Measurements from ENCODE around the gene ARF3. TPM values are rescaled to one million over a fixed set of nuclear protein-coding genes. Genes with fewer than 3 reads are reported as not detected.

Gene ARF3
- total and polyA plus RNA-seq, 2 of the 13 experiments (the other 11 are each of a cell fraction or from before 2014, with no cell fraction given), result 53.8 to 57.9 TPM

DNA sequence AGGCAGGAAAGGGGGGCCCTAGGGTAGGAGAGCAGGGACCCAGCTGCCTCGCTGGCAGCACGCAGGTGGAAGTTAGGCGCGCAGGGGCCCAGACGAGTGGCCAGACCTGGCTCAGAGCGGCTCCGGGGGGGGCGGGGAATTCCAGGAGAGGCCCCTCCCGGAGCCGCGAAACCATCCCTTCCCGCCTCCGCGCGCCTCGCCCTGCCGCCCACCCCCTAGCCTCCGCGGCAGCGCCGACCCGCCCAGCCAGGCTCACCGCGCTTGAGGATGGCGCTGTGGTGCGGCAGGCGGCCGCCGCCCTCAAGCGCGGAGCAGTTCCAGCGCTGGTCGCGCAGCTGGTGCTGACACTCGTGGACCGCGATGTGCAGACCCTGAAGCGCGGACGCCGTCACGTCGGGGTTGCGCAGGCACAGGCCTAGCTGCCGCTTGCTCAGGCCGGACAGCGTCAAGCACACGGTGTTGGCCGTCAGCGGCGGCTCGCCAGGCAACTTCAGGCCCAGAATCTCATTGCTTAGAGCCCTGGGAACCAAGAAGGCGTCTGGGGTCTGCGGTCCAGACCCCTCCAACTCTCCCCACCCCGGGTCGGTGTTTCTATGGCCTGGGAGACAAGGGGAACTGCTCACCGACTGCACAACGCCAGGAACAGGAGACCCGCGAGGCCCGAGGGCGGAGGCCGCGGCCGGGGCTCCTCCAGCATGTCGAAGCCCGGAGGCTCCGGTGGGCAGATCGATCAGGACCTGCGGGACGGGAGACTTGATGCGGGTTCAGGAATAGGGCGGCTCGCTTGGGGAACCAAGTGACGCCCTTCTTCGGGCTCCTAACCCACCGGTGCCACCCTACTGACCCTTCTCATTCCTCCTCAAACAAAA lies 12.8 kb upstream of the ARF3 start (continued):
- TF ChIP-seq, protein P1, sequence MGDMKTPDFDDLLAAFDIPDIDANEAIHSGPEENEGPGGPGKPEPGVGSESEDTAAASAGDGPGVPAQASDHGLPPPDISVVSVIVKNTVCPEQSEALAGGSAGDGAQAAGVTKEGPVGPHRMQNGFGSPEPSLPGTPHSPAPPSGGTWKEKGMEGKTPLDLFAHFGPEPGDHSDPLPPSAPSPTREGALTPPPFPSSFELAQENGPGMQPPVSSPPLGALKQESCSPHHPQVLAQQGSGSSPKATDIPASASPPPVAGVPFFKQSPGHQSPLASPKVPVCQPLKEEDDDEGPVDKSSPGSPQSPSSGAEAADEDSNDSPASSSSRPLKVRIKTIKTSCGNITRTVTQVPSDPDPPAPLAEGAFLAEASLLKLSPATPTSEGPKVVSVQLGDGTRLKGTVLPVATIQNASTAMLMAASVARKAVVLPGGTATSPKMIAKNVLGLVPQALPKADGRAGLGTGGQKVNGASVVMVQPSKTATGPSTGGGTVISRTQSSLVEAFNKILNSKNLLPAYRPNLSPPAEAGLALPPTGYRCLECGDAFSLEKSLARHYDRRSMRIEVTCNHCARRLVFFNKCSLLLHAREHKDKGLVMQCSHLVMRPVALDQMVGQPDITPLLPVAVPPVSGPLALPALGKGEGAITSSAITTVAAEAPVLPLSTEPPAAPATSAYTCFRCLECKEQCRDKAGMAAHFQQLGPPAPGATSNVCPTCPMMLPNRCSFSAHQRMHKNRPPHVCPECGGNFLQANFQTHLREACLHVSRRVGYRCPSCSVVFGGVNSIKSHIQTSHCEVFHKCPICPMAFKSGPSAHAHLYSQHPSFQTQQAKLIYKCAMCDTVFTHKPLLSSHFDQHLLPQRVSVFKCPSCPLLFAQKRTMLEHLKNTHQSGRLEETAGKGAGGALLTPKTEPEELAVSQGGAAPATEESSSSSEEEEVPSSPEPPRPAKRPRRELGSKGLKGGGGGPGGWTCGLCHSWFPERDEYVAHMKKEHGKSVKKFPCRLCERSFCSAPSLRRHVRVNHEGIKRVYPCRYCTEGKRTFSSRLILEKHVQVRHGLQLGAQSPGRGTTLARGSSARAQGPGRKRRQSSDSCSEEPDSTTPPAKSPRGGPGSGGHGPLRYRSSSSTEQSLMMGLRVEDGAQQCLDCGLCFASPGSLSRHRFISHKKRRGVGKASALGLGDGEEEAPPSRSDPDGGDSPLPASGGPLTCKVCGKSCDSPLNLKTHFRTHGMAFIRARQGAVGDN (CRISPR knock-in tag; IDR thresholded peaks at IDR 0.05), result peak; percentile 83
- TF ChIP-seq ZNF263 (CRISPR knock-in tag; IDR thresholded peaks at IDR 0.05), result peak; percentile 31; the same call in 1 of the 2 replicates
- peak; percentile 60 for TF ChIP-seq ZFX (CRISPR knock-in tag; IDR thresholded peaks at IDR 0.05; ENCODE audit: low read depth)
- TF ChIP-seq ZNF782 (CRISPR knock-in tag; IDR thresholded peaks at IDR 0.05; ENCODE audit: borderline replicate concordance), result 0 out of 2 replicates have a peak, but pooled peaks have one; percentile 32
- TF ChIP-seq, protein P2, sequence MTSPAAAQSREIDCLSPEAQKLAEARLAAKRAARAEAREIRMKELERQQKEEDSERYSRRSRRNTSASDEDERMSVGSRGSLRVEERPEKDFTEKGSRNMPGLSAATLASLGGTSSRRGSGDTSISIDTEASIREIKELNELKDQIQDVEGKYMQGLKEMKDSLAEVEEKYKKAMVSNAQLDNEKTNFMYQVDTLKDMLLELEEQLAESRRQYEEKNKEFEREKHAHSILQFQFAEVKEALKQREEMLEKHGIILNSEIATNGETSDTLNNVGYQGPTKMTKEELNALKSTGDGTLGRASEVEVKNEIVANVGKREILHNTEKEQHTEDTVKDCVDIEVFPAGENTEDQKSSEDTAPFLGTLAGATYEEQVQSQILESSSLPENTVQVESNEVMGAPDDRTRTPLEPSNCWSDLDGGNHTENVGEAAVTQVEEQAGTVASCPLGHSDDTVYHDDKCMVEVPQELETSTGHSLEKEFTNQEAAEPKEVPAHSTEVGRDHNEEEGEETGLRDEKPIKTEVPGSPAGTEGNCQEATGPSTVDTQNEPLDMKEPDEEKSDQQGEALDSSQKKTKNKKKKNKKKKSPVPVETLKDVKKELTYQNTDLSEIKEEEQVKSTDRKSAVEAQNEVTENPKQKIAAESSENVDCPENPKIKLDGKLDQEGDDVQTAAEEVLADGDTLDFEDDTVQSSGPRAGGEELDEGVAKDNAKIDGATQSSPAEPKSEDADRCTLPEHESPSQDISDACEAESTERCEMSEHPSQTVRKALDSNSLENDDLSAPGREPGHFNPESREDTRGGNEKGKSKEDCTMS (CRISPR knock-in tag; conservative IDR thresholded peaks at IDR 0.05), result no peak
- TF ChIP-seq ZNF709 (CRISPR knock-in tag; IDR thresholded peaks at IDR 0.05), result 0 out of 2 replicates have a peak, but pooled peaks have one; percentile 37
- TF ChIP-seq, protein P3, sequence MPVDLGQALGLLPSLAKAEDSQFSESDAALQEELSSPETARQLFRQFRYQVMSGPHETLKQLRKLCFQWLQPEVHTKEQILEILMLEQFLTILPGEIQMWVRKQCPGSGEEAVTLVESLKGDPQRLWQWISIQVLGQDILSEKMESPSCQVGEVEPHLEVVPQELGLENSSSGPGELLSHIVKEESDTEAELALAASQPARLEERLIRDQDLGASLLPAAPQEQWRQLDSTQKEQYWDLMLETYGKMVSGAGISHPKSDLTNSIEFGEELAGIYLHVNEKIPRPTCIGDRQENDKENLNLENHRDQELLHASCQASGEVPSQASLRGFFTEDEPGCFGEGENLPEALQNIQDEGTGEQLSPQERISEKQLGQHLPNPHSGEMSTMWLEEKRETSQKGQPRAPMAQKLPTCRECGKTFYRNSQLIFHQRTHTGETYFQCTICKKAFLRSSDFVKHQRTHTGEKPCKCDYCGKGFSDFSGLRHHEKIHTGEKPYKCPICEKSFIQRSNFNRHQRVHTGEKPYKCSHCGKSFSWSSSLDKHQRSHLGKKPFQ (CRISPR knock-in tag; IDR thresholded peaks at IDR 0.05; ENCODE audit: insufficient replicate concordance), result no peak
- TF ChIP-seq ZSCAN21 (CRISPR knock-in tag; IDR thresholded peaks at IDR 0.05; ENCODE audit: borderline replicate concordance), result peak; percentile 40; the same call in 1 of the 2 replicates
- TF ChIP-seq MTA1 (CRISPR knock-in tag; IDR thresholded peaks at IDR 0.05; ENCODE audit: borderline replicate concordance), result peak; percentile 56; the same call in 1 of the 2 replicates
- TF ChIP-seq, protein P4, sequence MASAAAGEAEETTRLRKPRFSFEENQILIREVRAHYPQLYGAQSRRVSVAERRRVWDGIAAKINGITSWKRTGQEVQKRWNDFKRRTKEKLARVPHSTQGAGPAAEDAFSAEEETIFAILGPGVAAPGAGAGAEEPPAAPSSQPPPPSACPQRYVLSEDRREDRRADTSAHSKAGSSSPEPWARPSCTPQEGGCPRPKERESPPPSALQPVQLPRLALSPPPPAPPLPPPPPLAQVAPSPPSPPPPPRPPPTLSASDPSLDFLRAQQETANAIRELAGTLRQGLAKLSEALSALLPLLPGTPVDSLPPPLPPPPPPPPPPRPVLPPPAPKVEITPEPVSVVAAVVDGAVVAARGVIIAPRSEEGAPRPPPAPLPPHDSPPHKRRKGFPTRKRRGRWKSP (CRISPR knock-in tag; IDR thresholded peaks at IDR 0.05), result peak; percentile 51; the same call in 1 of the 2 replicates
- 0 out of 2 replicates have a peak, but pooled peaks have one; percentile 45 for TF ChIP-seq ZNF850 (CRISPR knock-in tag; conservative IDR thresholded peaks at IDR 0.05)
- TF ChIP-seq ZNF788 (CRISPR knock-in tag; IDR thresholded peaks at IDR 0.05; ENCODE audit: borderline replicate concordance), result peak; percentile 49; the same call in 1 of the 2 replicates
- TF ChIP-seq, protein P5, sequence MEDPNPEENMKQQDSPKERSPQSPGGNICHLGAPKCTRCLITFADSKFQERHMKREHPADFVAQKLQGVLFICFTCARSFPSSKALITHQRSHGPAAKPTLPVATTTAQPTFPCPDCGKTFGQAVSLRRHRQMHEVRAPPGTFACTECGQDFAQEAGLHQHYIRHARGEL (CRISPR knock-in tag; IDR thresholded peaks at IDR 0.05), result 0 out of 2 replicates have a peak, but pooled peaks have one; percentile 38
- TF ChIP-seq ZNF678 (CRISPR knock-in tag; IDR thresholded peaks at IDR 0.05), result 0 out of 2 replicates have a peak, but pooled peaks have one; percentile 42
- TF ChIP-seq, protein P6, sequence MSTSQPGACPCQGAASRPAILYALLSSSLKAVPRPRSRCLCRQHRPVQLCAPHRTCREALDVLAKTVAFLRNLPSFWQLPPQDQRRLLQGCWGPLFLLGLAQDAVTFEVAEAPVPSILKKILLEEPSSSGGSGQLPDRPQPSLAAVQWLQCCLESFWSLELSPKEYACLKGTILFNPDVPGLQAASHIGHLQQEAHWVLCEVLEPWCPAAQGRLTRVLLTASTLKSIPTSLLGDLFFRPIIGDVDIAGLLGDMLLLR (CRISPR knock-in tag; IDR thresholded peaks at IDR 0.05), result 0 out of 2 replicates have a peak, but pooled peaks have one; percentile 23
- TF ChIP-seq ZNF546 (CRISPR knock-in tag; conservative IDR thresholded peaks at IDR 0.05), result 0 out of 2 replicates have a peak, but pooled peaks have one; percentile 36

Data from HepG2 (cell line).